ENCODE measurements around the gene RPP25L. TPM values are rescaled to one million over a fixed set of nuclear protein-coding genes. Genes with fewer than 3 reads are reported as not detected.

Gene RPP25L
- total RNA-seq, 2 donors from 2014 or later = 19.3 to 22.4 TPM

DNA sequence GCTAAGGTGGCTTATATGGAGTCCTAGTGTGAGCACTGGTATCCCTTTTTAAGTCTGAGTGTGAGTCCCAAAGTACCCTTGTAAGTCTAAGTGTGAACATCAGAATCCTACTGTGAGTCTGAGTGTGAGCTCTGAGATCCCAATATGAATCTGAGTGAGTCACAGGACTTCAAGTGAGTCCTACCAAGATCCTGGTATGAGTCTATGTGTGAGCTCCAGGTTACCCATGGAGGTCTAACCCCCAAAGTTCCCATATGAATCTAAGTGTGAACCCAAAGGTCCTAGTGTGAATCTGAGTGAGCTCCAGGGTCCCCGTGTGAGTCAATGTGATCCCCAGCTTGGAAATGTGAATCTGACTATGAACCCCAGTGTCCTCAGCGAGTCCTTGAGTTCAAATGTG is 24.6 kb downstream of the RPP25L start:
- H3K27me3 ChIP-seq (ENCODE audit: control insufficient read depth, insufficient read depth, low read length, poor library complexity, severe bottlenecking) = peaks cover 87% of the 10 kb centered on the region
- no peaks in the 10 kb centered on the region for H3K9me3 Mint-ChIP-seq
- H3K4me1 ChIP-seq (ENCODE audit: control insufficient read depth, insufficient read depth, low read length) = peaks cover 7% of the 10 kb centered on the region
- peaks cover 30% of the 10 kb centered on the region for H3K4me1 Mint-ChIP-seq
- TF ChIP-seq, protein P1, sequence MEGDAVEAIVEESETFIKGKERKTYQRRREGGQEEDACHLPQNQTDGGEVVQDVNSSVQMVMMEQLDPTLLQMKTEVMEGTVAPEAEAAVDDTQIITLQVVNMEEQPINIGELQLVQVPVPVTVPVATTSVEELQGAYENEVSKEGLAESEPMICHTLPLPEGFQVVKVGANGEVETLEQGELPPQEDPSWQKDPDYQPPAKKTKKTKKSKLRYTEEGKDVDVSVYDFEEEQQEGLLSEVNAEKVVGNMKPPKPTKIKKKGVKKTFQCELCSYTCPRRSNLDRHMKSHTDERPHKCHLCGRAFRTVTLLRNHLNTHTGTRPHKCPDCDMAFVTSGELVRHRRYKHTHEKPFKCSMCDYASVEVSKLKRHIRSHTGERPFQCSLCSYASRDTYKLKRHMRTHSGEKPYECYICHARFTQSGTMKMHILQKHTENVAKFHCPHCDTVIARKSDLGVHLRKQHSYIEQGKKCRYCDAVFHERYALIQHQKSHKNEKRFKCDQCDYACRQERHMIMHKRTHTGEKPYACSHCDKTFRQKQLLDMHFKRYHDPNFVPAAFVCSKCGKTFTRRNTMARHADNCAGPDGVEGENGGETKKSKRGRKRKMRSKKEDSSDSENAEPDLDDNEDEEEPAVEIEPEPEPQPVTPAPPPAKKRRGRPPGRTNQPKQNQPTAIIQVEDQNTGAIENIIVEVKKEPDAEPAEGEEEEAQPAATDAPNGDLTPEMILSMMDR (conservative IDR thresholded peaks at IDR 0.05) = no peak
- no peaks in the 10 kb centered on the region for H3K36me3 Mint-ChIP-seq (ENCODE audit: low read depth)
- no peak overlapping the region for H3K27ac Mint-ChIP-seq
- H3K4me3 Mint-ChIP-seq = no peak overlapping the region
- H3K9ac ChIP-seq (ENCODE audit: extremely low read depth, low read length, poor library complexity, severe bottlenecking) = no peak overlapping the region
- H3K9me3 ChIP-seq (ENCODE audit: control insufficient read depth, low read length) = no peaks in the 10 kb centered on the region
- H3K4me3 ChIP-seq (ENCODE audit: low read length) = no peak overlapping the region
- WGBS, 2 experiments (ENCODE audit: insufficient coverage in 1 of 2, insufficient read length in 1 of 2) = 89 to 92% methylated on average over 2 of the region's 2 CpGs
- H3K27me3 Mint-ChIP-seq (ENCODE audit: insufficient read depth) = peaks cover 97% of the 10 kb centered on the region
- H3K36me3 ChIP-seq (ENCODE audit: control insufficient read depth, insufficient read depth, low read length) = no peaks in the 10 kb centered on the region
- no peak overlapping the region for H3K27ac ChIP-seq (ENCODE audit: low read depth, low read length)
- DNase-seq = no peak

DNA sequence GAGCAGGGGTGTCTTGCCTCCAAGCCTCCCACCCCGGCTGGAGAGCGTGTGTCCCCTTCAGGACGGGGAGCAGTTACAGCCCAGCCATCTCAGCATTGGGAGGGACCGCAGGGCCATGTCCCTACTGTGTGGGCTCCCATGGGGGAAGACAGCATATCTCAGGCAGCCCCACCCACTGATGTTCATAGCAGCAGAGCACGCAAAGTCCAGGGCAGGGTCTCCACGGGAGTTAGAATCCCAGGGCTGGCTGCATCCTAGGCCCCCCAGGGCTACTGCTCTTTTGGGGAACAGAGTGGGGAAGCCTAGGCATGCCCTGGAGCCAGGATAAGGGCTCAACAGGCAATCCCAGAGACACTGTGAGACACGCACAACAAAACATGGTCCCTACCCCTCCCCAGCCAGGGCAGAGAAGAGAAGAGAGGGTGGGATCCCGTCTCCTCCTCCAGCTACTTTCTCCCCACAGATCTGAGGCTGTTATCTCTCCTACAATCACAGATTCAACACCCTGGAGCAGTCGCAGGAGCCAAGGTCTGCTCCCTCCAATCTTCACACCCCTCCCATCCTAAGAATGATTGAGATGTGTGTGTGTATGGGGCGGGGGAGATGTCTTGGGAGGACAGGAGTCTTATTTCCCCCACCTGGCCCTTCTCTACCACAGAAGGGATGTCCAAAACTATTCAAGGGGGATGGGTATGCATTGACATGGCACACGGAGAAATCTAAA is 25.8 kb downstream of the RPP25L start:
- Mint-ChIP-seq H3K4me1 (peaks cover 30% of the 10 kb centered on the region), H3K36me3 (ENCODE audit: low read depth) (no peaks in the 10 kb centered on the region), H3K4me3 (no peak overlapping the region), H3K27me3 (ENCODE audit: insufficient read depth) (peaks cover 97% of the 10 kb centered on the region), H3K9me3 (no peaks in the 10 kb centered on the region), H3K27ac (no peak overlapping the region)
- peaks cover 77% of the 10 kb centered on the region for H3K27me3 ChIP-seq (ENCODE audit: control insufficient read depth, insufficient read depth, low read length, poor library complexity, severe bottlenecking)
- H3K4me1 ChIP-seq (ENCODE audit: control insufficient read depth, insufficient read depth, low read length) = peaks cover 3% of the 10 kb centered on the region
- no peak overlapping the region for H3K27ac ChIP-seq (ENCODE audit: low read depth, low read length)
- H3K36me3 ChIP-seq (ENCODE audit: control insufficient read depth, insufficient read depth, low read length) = no peaks in the 10 kb centered on the region
- H3K4me3 ChIP-seq (ENCODE audit: low read length) = no peak overlapping the region
- 31 to 42% methylated on average over 6 to 8 of the region's 11 CpGs for WGBS, 2 experiments (ENCODE audit: insufficient coverage in 1 of 2, insufficient read length in 1 of 2)
- no peak overlapping the region for H3K9ac ChIP-seq (ENCODE audit: extremely low read depth, low read length, poor library complexity, severe bottlenecking)
- no peak for DNase-seq
- TF ChIP-seq, protein P1 (conservative IDR thresholded peaks at IDR 0.05) = no peak
- H3K9me3 ChIP-seq (ENCODE audit: control insufficient read depth, low read length) = no peaks in the 10 kb centered on the region

DNA sequence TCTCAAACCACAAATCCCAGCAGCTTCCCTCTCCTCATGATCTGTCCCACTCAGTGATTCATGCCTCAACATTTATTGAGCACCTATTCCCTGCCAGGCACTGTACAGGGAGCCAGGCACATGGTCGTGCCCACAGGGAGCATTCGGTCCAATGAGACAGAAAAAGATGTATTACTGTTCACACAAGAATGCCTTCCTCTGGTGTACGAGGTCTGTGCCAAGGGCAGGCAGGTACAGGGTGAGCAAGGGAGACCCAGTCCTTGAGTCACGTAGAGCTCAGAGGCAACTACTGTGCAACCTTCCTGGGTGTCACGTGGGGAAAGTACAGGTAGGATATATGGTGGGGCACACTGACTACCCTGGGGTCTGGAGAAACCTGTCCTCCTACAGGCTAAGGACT is 26.9 kb downstream of the RPP25L start:
- no peaks in the 10 kb centered on the region for H3K36me3 Mint-ChIP-seq (ENCODE audit: low read depth)
- no peaks in the 10 kb centered on the region for H3K4me1 ChIP-seq (ENCODE audit: control insufficient read depth, insufficient read depth, low read length)
- H3K9me3 Mint-ChIP-seq = no peaks in the 10 kb centered on the region
- peaks cover 28% of the 10 kb centered on the region for H3K4me1 Mint-ChIP-seq
- H3K27ac ChIP-seq (ENCODE audit: low read depth, low read length) = no peak overlapping the region
- no peaks in the 10 kb centered on the region for H3K36me3 ChIP-seq (ENCODE audit: control insufficient read depth, insufficient read depth, low read length)
- H3K27me3 ChIP-seq (ENCODE audit: control insufficient read depth, insufficient read depth, low read length, poor library complexity, severe bottlenecking) = peaks cover 76% of the 10 kb centered on the region
- no peak overlapping the region for H3K4me3 Mint-ChIP-seq
- H3K4me3 ChIP-seq (ENCODE audit: low read length) = no peak overlapping the region
- DNase-seq = no peak
- H3K9ac ChIP-seq (ENCODE audit: extremely low read depth, low read length, poor library complexity, severe bottlenecking) = no peak overlapping the region
- WGBS, 2 experiments (ENCODE audit: insufficient coverage in 1 of 2, insufficient read length in 1 of 2) = 87 to 93% methylated on average over 3 to 5 of the region's 5 CpGs
- no peaks in the 10 kb centered on the region for H3K9me3 ChIP-seq (ENCODE audit: control insufficient read depth, low read length)
- no peak overlapping the region for H3K27ac Mint-ChIP-seq
- TF ChIP-seq, protein P1 (conservative IDR thresholded peaks at IDR 0.05) = no peak
- peaks cover 97% of the 10 kb centered on the region for H3K27me3 Mint-ChIP-seq (ENCODE audit: insufficient read depth)
